H1 (cell line): ENCODE results near the gene DNAJB8. TPM values are rescaled to one million over a fixed set of nuclear protein-coding genes. Genes with fewer than 3 reads are reported as not detected.

Source experiments
- FOSL1 ChIP-seq: IDR thresholded peaks from 2 replicates; pipeline ENCODE4 v1.6.1; 2011; ENCODE audit warnings: mild to moderate bottlenecking, low read depth, low read length, moderate library complexity; ENCODE audit not compliant: insufficient read depth
- HDAC6 ChIP-seq: IDR thresholded peaks from one replicate; pipeline ENCODE4 v1.7.1; 2012; ENCODE audit warnings: low read depth, mild to moderate bottlenecking, inconsistent platforms, low read length, moderate library complexity
- SAP30 ChIP-seq: fragments of 300-600 bp; sonication (generic); IDR thresholded peaks from 2 replicates; pipeline ENCODE4 v1.7.1; 2012; ENCODE audit warnings: low read length, moderate library complexity, mild to moderate bottlenecking, inconsistent platforms; ENCODE audit not compliant: insufficient read depth, insufficient replicate concordance
- SP2 ChIP-seq: IDR thresholded peaks from 2 replicates; pipeline ENCODE4 v1.6.1; 2012; ENCODE audit warnings: mild to moderate bottlenecking, low read length, inconsistent platforms
- TEAD4 ChIP-seq: IDR thresholded peaks from 2 replicates; pipeline ENCODE4 v1.6.1; 2012; ENCODE audit warnings: low read depth, low read length, inconsistent platforms, mixed read lengths
- ZNF274 ChIP-seq: IDR thresholded peaks from 2 replicates; pipeline ENCODE4 v1.7.0; 2012; ENCODE audit warnings: low read length, borderline replicate concordance; ENCODE audit errors: extremely low read depth
- polyA plus RNA-seq, 7 experiments: library from polyadenylated mRNA; depleted of rRNA in 3 of 7; stranded (reverse) in 5 of 7; unstranded in 2 of 7; fragments of >200 nt in 5 of 7; fragments of 200-250 nt in 2 of 7; gene quantifications; 1 replicate in 5 of 7; 2 replicates in 1 of 7; 4 replicates in 1 of 7; pipeline versions ENCODE4 v1.2.1 to v1.2.3, GENCODE V29; 2011 to 2013; ENCODE audit warnings: missing spikeins in 2 of 7, mixed read lengths in 2 of 7
- total RNA-seq: library from RNA; stranded (reverse); fragmentation: NEBNext Ultra II Directional; extraction: Animal tissue kit (Norgen Biotek cat#: 25700); gene quantifications from 2 replicates; pipeline ENCODE4 v1.2.1, GENCODE V29; 2021
- TF ChIP-seq, protein P1 (sequence below): fragments of 300-600 bp; sonication (generic); IDR thresholded peaks from 2 replicates; pipeline ENCODE4 v1.7.1; 2012; ENCODE audit warnings: low read length, moderate library complexity, mild to moderate bottlenecking, inconsistent platforms; ENCODE audit not compliant: insufficient replicate concordance
- TF ChIP-seq, protein P2 (sequence below): IDR thresholded peaks from 2 replicates; pipeline ENCODE4 v1.6.1; 2011; ENCODE audit warnings: low read depth, mild to moderate bottlenecking, low read length; ENCODE audit not compliant: insufficient read depth
- TF ChIP-seq, protein P3 (sequence below): IDR thresholded peaks from 2 replicates; pipeline ENCODE4 v1.6.1; 2012; ENCODE audit warnings: inconsistent platforms

DNAJB8 gene
- total and polyA plus RNA-seq, 2 of the 8 experiments (the other 6 are each of a cell fraction or from before 2014, with no cell fraction given): not detected

DNA sequence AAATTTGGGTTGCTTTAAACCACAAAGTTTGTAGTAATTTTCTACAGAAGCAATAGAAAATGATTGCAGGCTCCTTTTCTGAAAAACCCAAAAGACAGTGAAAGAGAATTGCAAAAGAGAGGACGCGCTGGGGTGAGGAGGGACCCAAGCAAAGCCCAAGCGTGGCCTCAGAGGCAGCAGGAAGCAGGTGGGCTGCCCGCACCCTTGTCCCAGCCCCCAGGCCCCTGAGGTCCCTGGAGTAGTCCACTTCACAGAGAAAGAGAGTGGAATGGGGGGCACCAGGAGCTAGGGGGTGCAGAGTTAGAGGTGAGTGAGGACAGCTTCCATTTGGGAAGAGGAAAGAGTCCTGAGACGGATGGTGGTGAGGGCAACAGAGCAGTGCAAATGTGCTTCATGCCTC, 11.6 kb downstream of the DNAJB8 start (continued):
- TF ChIP-seq, protein P1, sequence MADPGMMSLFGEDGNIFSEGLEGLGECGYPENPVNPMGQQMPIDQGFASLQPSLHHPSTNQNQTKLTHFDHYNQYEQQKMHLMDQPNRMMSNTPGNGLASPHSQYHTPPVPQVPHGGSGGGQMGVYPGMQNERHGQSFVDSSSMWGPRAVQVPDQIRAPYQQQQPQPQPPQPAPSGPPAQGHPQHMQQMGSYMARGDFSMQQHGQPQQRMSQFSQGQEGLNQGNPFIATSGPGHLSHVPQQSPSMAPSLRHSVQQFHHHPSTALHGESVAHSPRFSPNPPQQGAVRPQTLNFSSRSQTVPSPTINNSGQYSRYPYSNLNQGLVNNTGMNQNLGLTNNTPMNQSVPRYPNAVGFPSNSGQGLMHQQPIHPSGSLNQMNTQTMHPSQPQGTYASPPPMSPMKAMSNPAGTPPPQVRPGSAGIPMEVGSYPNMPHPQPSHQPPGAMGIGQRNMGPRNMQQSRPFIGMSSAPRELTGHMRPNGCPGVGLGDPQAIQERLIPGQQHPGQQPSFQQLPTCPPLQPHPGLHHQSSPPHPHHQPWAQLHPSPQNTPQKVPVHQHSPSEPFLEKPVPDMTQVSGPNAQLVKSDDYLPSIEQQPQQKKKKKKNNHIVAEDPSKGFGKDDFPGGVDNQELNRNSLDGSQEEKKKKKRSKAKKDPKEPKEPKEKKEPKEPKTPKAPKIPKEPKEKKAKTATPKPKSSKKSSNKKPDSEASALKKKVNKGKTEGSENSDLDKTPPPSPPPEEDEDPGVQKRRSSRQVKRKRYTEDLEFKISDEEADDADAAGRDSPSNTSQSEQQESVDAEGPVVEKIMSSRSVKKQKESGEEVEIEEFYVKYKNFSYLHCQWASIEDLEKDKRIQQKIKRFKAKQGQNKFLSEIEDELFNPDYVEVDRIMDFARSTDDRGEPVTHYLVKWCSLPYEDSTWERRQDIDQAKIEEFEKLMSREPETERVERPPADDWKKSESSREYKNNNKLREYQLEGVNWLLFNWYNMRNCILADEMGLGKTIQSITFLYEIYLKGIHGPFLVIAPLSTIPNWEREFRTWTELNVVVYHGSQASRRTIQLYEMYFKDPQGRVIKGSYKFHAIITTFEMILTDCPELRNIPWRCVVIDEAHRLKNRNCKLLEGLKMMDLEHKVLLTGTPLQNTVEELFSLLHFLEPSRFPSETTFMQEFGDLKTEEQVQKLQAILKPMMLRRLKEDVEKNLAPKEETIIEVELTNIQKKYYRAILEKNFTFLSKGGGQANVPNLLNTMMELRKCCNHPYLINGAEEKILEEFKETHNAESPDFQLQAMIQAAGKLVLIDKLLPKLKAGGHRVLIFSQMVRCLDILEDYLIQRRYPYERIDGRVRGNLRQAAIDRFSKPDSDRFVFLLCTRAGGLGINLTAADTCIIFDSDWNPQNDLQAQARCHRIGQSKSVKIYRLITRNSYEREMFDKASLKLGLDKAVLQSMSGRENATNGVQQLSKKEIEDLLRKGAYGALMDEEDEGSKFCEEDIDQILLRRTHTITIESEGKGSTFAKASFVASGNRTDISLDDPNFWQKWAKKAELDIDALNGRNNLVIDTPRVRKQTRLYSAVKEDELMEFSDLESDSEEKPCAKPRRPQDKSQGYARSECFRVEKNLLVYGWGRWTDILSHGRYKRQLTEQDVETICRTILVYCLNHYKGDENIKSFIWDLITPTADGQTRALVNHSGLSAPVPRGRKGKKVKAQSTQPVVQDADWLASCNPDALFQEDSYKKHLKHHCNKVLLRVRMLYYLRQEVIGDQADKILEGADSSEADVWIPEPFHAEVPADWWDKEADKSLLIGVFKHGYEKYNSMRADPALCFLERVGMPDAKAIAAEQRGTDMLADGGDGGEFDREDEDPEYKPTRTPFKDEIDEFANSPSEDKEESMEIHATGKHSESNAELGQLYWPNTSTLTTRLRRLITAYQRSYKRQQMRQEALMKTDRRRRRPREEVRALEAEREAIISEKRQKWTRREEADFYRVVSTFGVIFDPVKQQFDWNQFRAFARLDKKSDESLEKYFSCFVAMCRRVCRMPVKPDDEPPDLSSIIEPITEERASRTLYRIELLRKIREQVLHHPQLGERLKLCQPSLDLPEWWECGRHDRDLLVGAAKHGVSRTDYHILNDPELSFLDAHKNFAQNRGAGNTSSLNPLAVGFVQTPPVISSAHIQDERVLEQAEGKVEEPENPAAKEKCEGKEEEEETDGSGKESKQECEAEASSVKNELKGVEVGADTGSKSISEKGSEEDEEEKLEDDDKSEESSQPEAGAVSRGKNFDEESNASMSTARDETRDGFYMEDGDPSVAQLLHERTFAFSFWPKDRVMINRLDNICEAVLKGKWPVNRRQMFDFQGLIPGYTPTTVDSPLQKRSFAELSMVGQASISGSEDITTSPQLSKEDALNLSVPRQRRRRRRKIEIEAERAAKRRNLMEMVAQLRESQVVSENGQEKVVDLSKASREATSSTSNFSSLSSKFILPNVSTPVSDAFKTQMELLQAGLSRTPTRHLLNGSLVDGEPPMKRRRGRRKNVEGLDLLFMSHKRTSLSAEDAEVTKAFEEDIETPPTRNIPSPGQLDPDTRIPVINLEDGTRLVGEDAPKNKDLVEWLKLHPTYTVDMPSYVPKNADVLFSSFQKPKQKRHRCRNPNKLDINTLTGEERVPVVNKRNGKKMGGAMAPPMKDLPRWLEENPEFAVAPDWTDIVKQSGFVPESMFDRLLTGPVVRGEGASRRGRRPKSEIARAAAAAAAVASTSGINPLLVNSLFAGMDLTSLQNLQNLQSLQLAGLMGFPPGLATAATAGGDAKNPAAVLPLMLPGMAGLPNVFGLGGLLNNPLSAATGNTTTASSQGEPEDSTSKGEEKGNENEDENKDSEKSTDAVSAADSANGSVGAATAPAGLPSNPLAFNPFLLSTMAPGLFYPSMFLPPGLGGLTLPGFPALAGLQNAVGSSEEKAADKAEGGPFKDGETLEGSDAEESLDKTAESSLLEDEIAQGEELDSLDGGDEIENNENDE: no peak
- TF ChIP-seq TEAD4 (no peak), HDAC6 (no peak), FOSL1 (no peak), ZNF274 (no peak), SAP30 (no peak), SP2 (no peak)
- TF ChIP-seq, protein P2, sequence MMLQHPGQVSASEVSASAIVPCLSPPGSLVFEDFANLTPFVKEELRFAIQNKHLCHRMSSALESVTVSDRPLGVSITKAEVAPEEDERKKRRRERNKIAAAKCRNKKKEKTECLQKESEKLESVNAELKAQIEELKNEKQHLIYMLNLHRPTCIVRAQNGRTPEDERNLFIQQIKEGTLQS: no peak
- TF ChIP-seq, protein P3, sequence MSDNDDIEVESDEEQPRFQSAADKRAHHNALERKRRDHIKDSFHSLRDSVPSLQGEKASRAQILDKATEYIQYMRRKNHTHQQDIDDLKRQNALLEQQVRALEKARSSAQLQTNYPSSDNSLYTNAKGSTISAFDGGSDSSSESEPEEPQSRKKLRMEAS: no peak
- TF ChIP-seq, all 59 proteins: peak for 0
